HCT116 (cell line): ENCODE results near the gene MARVELD1. TPM values are rescaled to one million over a fixed set of nuclear protein-coding genes. Genes with fewer than 3 reads are reported as not detected.

Experiments used
- ATAC-seq: fragments of 200-7000 bp; cut with Tn5 transposase; 2 replicates; pipeline ENCODE4 v1.9.1; 2020; ENCODE audit warnings: mild to moderate bottlenecking, moderate library complexity
- BruUV-seq: library from RNA; stranded (reverse); fragments of 400-500 nt; replicated peaks from 2 replicates; lab custom pipeline; 2021; lab: Mats Ljungman, UMichigan
- CTCF ChIA-PET: fragments of 300-600 bp; sonication (Branson Sonifier 250); formaldehyde crosslinking; loops from one replicate; lab custom pipeline; 2021; ENCODE audit warnings: antibody characterized with exemption; lab: Charles Lee
- POLR2A ChIA-PET: fragments of 300-600, 350-600 bp; sonication (Branson Sonifier 250); formaldehyde crosslinking; loops from one replicate; lab custom pipeline; 2021; ENCODE audit warnings: antibody characterized with exemption; lab: Charles Lee
- RAD21 ChIA-PET, 2 experiments: fragments of 300-600 bp; sonication (Branson Sonifier 250); formaldehyde crosslinking; loops; one replicate each; lab custom pipeline; 2023; ENCODE audit warnings: low total read pairs in 2 of 2; ENCODE audit not compliant: uncharacterized antibody in 2 of 2, unreplicated experiment in 2 of 2, low non-redundant PET in 1 of 2; lab: Charles Lee
- DNase-seq: peaks from one replicate; pipeline ENCODE4 v3.0.0-alpha.2; 2010; ENCODE audit warnings: low read depth, low spot score
- H2AFZ ChIP-seq: fragments of 200-600 bp; shearing (Covaris generic), sonication (generic); 2 replicates; pipeline ENCODE4 v1.6.1; 2017; ENCODE audit warnings: low read depth, mixed run types, mixed read lengths, antibody characterized with exemption, low read length; ENCODE audit not compliant: poor library complexity, severe bottlenecking
- H3K27ac ChIP-seq: 2 replicates; pipeline ENCODE4 v1.5.1; 2012; ENCODE audit warnings: low read depth, low read length
- H3K27me3 ChIP-seq: fragments of 200-600 bp; sonication (generic); 2 replicates; pipeline ENCODE4 v1.6.1; 2016; ENCODE audit warnings: mixed run types, low read length, mixed read lengths; ENCODE audit not compliant: insufficient read depth
- H3K36me3 ChIP-seq, 2 experiments: fragments of 200-500 bp in 1 of 2; fragments of 200-600 bp in 1 of 2; sonication (Bioruptor generic) in 1 of 2; sonication (generic) in 1 of 2; 2 replicates each; pipeline versions ENCODE4 v1.5.1 to v1.6.1; 2014 to 2016; ENCODE audit warnings: low read length in 2 of 2, inconsistent platforms in 1 of 2, mixed read lengths in 1 of 2, mixed run types in 1 of 2; ENCODE audit not compliant: insufficient read depth in 2 of 2, control insufficient read depth in 1 of 2
- H3K4me1 ChIP-seq, 2 experiments: fragments of 200-600 bp in 1 of 2; sonication (generic) in 1 of 2; 2 replicates each; pipeline versions ENCODE4 v1.5.1 to v1.6.1; 2012 to 2017; ENCODE audit warnings: low read length in 2 of 2, inconsistent platforms in 1 of 2, mild to moderate bottlenecking in 1 of 2, mixed read lengths in 1 of 2, mixed run types in 1 of 2, moderate library complexity in 1 of 2; ENCODE audit not compliant: insufficient read depth in 2 of 2, control insufficient read depth in 1 of 2
- H3K4me2 ChIP-seq: fragments of 200-600 bp; sonication (generic); 2 replicates; pipeline ENCODE4 v1.6.1; 2017; ENCODE audit warnings: mixed run types, low read length, mixed read lengths
- H3K4me3 ChIP-seq, 2 experiments: fragments of 200-600 bp in 1 of 2; sonication (generic) in 1 of 2; replicated peaks in 1 of 2; 2 replicates each; pipeline ENCODE4 v1.5.1; 2011 to 2016; ENCODE audit warnings: low read length in 2 of 2, control low read depth in 1 of 2, low read depth in 1 of 2, mild to moderate bottlenecking in 1 of 2, mixed read lengths in 1 of 2, mixed run types in 1 of 2
- H3K79me2 ChIP-seq: fragments of 200-600 bp; sonication (generic); 2 replicates; pipeline ENCODE4 v1.6.1; 2017; ENCODE audit warnings: mild to moderate bottlenecking, mixed run types, low read length, moderate library complexity, mixed read lengths; ENCODE audit not compliant: insufficient read depth
- H3K9ac ChIP-seq: fragments of 200-600 bp; sonication (generic); 2 replicates; pipeline ENCODE4 v1.6.1; 2016; ENCODE audit warnings: low read length, mixed read lengths
- H3K9me2 ChIP-seq: fragments of 200-600 bp; sonication (generic), shearing (Covaris generic); 2 replicates; pipeline ENCODE4 v1.6.1; 2017; ENCODE audit warnings: mixed run types, mild to moderate bottlenecking, moderate library complexity; ENCODE audit not compliant: insufficient read depth
- H3K9me3 ChIP-seq, 2 experiments: fragments of 200-500 bp in 1 of 2; fragments of 200-600 bp in 1 of 2; sonication (Bioruptor generic) in 1 of 2; sonication (generic) in 1 of 2; 2 replicates each; pipeline ENCODE4 v1.6.1; 2014 to 2017; ENCODE audit warnings: low read length in 2 of 2, mixed read lengths in 2 of 2, inconsistent platforms in 1 of 2, low read depth in 1 of 2, mild to moderate bottlenecking in 1 of 2, mixed run types in 1 of 2, moderate library complexity in 1 of 2; ENCODE audit not compliant: control insufficient read depth in 1 of 2, insufficient read depth in 1 of 2
- H4K20me1 ChIP-seq: fragments of 200-600 bp; sonication (generic), shearing (Covaris generic); 2 replicates; pipeline ENCODE4 v1.6.1; 2017; ENCODE audit warnings: mixed run types, mild to moderate bottlenecking, moderate library complexity; ENCODE audit not compliant: insufficient read depth
- CBX3 ChIP-seq: IDR thresholded peaks from 2 replicates; pipeline ENCODE4 v1.6.1; 2012; ENCODE audit warnings: low read depth
- CEBPB ChIP-seq: IDR thresholded peaks from 2 replicates; pipeline ENCODE4 v1.6.1; 2012; ENCODE audit warnings: low read depth
- ELF1 ChIP-seq: IDR thresholded peaks from 2 replicates; pipeline ENCODE4 v1.6.1; 2012; ENCODE audit warnings: low read depth, borderline replicate concordance
- SIN3A ChIP-seq: IDR thresholded peaks from 2 replicates; pipeline ENCODE4 v1.6.1; 2012; ENCODE audit warnings: low read depth
- SP1 ChIP-seq: IDR thresholded peaks from 2 replicates; pipeline ENCODE4 v1.6.1; 2012; ENCODE audit warnings: low read depth
- SRF ChIP-seq: IDR thresholded peaks from 2 replicates; pipeline ENCODE4 v1.6.1; 2012; ENCODE audit warnings: low read depth
- TCF7L2 ChIP-seq: IDR thresholded peaks from 2 replicates; pipeline ENCODE4 v1.7.0; 2011; ENCODE audit warnings: borderline replicate concordance, inconsistent platforms; ENCODE audit not compliant: insufficient read depth, insufficient read length; ENCODE audit errors: extremely low read depth
- YY1 ChIP-seq: IDR thresholded peaks from 2 replicates; pipeline ENCODE4 v1.6.1; 2011; ENCODE audit warnings: low read length, low read depth, moderate library complexity, mild to moderate bottlenecking; ENCODE audit not compliant: insufficient replicate concordance; ENCODE audit errors: extremely low read depth
- ZFX ChIP-seq: fragments of 450-650 bp; IDR thresholded peaks from 2 replicates; pipeline ENCODE4 v1.6.1; 2017
- intact Hi-C: fragments of 100-400 bp; cut with micrococcal nuclease; formaldehyde crosslinking; loops from 2 replicates; pipeline ENCODE4 v1.10.0; 2022
- total RNA-seq: library from RNA; stranded (reverse); gene quantifications from one replicate; pipeline ENCODE4 v1.2.1, GENCODE V29; 2021; ENCODE audit not compliant: unreplicated experiment
- TF ChIP-seq, protein P1 (sequence below): IDR thresholded peaks from 2 replicates; pipeline ENCODE4 v1.6.1; 2012; ENCODE audit warnings: low read depth
- TF ChIP-seq, protein P2 (sequence below): IDR thresholded peaks from 2 replicates; pipeline ENCODE4 v1.6.1; 2011; ENCODE audit warnings: mild to moderate bottlenecking, low read length, moderate library complexity; ENCODE audit not compliant: insufficient replicate concordance; ENCODE audit errors: extremely low read depth

Gene MARVELD1
- total RNA-seq, 1 experiment from 2014 or later: 36.1 TPM

DNA sequence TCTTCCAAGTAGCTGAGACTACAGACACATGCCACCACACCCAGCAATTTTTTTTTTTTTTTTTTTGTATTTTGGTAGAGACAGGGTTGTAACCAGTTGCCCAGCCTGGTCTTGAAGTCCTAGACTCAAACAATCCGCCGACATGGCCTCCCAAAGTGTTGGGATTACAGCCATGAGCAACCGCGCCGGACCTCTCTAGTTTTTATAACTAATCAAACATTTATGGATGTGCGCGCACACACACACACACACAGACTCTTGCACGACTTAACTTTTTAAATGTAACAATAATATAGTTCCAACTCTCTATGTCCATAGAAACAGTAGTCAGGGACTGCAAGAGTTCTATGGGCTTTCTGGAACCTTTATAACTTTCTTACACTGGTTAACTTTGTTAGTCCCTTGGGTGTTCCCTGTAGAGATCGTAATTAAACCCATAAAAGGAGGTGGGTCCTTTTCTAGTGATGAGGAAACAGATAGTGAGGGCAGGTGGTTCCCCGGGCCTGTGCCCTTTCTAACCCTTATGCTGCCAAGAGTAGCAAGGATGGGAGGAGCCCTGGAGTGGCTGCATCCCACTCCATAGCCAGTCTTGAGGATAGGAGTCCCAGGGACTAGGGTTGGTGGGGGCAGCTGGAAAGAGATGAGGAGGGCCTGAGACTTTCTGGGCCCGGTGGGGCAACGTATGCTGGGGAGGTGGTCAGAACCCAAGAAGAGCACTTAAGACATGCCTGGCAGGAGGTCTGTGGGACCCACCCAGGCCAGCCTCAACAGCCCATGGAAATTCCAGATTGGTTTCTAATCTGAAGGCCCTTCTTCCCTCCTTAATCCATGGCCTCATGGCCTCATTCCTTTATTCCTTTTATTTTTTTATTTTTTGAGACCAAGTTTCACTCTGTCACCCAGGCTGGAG is 8.6 kb downstream of the MARVELD1 start:
- H2AFZ ChIP-seq: no peak overlapping the region
- intact Hi-C loops: no loop called here
- no TSS peak for BruUV-seq
- H3K36me3 ChIP-seq: peaks cover 0 to 11% of the 10 kb centered on the region in 2 experiments; a peak in 2 of 4 replicates
- no peak overlapping the region for H3K9ac ChIP-seq
- H3K79me2 ChIP-seq: no peaks in the 10 kb centered on the region
- CTCF ChIA-PET: interaction anchor here (2.1 kb wide), 1 partner anchor 12 kb away, joined by 9 read pairs; no protein-coding TSS in a partner anchor
- ATAC-seq (no peak), DNase-seq (no peak)
- TF ChIP-seq CEBPB: no peak
- TF ChIP-seq, protein P1, sequence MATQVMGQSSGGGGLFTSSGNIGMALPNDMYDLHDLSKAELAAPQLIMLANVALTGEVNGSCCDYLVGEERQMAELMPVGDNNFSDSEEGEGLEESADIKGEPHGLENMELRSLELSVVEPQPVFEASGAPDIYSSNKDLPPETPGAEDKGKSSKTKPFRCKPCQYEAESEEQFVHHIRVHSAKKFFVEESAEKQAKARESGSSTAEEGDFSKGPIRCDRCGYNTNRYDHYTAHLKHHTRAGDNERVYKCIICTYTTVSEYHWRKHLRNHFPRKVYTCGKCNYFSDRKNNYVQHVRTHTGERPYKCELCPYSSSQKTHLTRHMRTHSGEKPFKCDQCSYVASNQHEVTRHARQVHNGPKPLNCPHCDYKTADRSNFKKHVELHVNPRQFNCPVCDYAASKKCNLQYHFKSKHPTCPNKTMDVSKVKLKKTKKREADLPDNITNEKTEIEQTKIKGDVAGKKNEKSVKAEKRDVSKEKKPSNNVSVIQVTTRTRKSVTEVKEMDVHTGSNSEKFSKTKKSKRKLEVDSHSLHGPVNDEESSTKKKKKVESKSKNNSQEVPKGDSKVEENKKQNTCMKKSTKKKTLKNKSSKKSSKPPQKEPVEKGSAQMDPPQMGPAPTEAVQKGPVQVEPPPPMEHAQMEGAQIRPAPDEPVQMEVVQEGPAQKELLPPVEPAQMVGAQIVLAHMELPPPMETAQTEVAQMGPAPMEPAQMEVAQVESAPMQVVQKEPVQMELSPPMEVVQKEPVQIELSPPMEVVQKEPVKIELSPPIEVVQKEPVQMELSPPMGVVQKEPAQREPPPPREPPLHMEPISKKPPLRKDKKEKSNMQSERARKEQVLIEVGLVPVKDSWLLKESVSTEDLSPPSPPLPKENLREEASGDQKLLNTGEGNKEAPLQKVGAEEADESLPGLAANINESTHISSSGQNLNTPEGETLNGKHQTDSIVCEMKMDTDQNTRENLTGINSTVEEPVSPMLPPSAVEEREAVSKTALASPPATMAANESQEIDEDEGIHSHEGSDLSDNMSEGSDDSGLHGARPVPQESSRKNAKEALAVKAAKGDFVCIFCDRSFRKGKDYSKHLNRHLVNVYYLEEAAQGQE: no peak
- TF ChIP-seq TCF7L2: no peak
- TF ChIP-seq, protein P2, sequence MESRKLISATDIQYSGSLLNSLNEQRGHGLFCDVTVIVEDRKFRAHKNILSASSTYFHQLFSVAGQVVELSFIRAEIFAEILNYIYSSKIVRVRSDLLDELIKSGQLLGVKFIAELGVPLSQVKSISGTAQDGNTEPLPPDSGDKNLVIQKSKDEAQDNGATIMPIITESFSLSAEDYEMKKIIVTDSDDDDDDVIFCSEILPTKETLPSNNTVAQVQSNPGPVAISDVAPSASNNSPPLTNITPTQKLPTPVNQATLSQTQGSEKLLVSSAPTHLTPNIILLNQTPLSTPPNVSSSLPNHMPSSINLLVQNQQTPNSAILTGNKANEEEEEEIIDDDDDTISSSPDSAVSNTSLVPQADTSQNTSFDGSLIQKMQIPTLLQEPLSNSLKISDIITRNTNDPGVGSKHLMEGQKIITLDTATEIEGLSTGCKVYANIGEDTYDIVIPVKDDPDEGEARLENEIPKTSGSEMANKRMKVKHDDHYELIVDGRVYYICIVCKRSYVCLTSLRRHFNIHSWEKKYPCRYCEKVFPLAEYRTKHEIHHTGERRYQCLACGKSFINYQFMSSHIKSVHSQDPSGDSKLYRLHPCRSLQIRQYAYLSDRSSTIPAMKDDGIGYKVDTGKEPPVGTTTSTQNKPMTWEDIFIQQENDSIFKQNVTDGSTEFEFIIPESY: no peak
- no peak for TF ChIP-seq SIN3A
- no peak for TF ChIP-seq SRF
- TF ChIP-seq YY1: no peak
- no peak for TF ChIP-seq SP1
- TF ChIP-seq ZFX: no peak
- no peak for TF ChIP-seq ELF1
- TF ChIP-seq CBX3: no peak
- no peaks in the 10 kb centered on the region for H3K9me2 ChIP-seq
- POLR2A ChIA-PET: no interaction called here
- H3K4me3 ChIP-seq: no peak overlapping the region
- H3K9me3 ChIP-seq: no peaks in the 10 kb centered on the region
- no peaks in the 10 kb centered on the region for H4K20me1 ChIP-seq
- no peak overlapping the region for H3K27ac ChIP-seq
- peaks cover 25 to 39% of the 10 kb centered on the region in 2 experiments for H3K4me1 ChIP-seq
- no peak overlapping the region for H3K4me2 ChIP-seq
- no peaks in the 10 kb centered on the region for H3K27me3 ChIP-seq
- RAD21 ChIA-PET: no interaction called here
